ENCODE measurements around the gene SLC38A1. TPM values are rescaled to one million over a fixed set of nuclear protein-coding genes. Genes with fewer than 3 reads are reported as not detected.

Gene SLC38A1
- total RNA-seq, 2 experiments from 2014 or later: 105 to 110 TPM

- no peaks in the 10 kb centered on the region for H3K27me3 Mint-ChIP-seq (ENCODE audit: low read depth)
- no peaks in the 10 kb centered on the region for H3K9me3 Mint-ChIP-seq
- DNase-seq: no peak
- peaks cover 64% of the 10 kb centered on the region for H3K36me3 Mint-ChIP-seq (ENCODE audit: low read depth)
- H3K4me1 Mint-ChIP-seq (ENCODE audit: low read depth): peaks cover 77% of the 10 kb centered on the region
- H3K27ac Mint-ChIP-seq: peak overlapping the region; percentile 68
- CTCF ChIA-PET: no interaction called here
- no peak overlapping the region for H3K4me3 Mint-ChIP-seq
- intact Hi-C loops (cut with micrococcal nuclease): no loop called here
These were observed 44.5 kb downstream of the SLC38A1 start for GRCh38 chr12:46224386-46224785.

- Mint-ChIP-seq H3K4me3 (no peak overlapping the region), H3K9me3 (no peaks in the 10 kb centered on the region), H3K36me3 (ENCODE audit: low read depth) (peaks cover 64% of the 10 kb centered on the region), H3K27me3 (ENCODE audit: low read depth) (no peaks in the 10 kb centered on the region), H3K27ac (peak overlapping the region; percentile 100), H3K4me1 (ENCODE audit: low read depth) (peaks cover 84% of the 10 kb centered on the region)
- intact Hi-C loops (cut with micrococcal nuclease): no loop called here
- CTCF ChIA-PET: no interaction called here
- no peak for DNase-seq
These were observed 45.8 kb downstream of the SLC38A1 start for GRCh38 chr12:46223047-46223446.

- intact Hi-C loops (cut with micrococcal nuclease): no loop called here
- H3K4me3 Mint-ChIP-seq: no peak overlapping the region
- peaks cover 62% of the 10 kb centered on the region for H3K36me3 Mint-ChIP-seq (ENCODE audit: low read depth)
These were observed 46.2 kb downstream of the SLC38A1 start for GRCh38 chr12:46222636-46223035.

GRCh38 chr12:46221255-46222128 is 47.4 kb downstream of the SLC38A1 start:
- peak overlapping the region; percentile 100 for H3K27ac Mint-ChIP-seq
- no peaks in the 10 kb centered on the region for H3K27me3 Mint-ChIP-seq (ENCODE audit: low read depth)
- intact Hi-C loops (cut with micrococcal nuclease): no loop called here
- no peaks in the 10 kb centered on the region for H3K9me3 Mint-ChIP-seq
- peaks cover 88% of the 10 kb centered on the region for H3K4me1 Mint-ChIP-seq (ENCODE audit: low read depth)
- H3K4me3 Mint-ChIP-seq: no peak overlapping the region
- CTCF ChIA-PET: no interaction called here
- peaks cover 56% of the 10 kb centered on the region for H3K36me3 Mint-ChIP-seq (ENCODE audit: low read depth)
- no peak for DNase-seq

More at GRCh38 chr12:46222636-46223035, 46.2 kb downstream of the SLC38A1 start:
- H3K9me3 Mint-ChIP-seq: no peaks in the 10 kb centered on the region
- CTCF ChIA-PET: no interaction called here
- H3K4me1 Mint-ChIP-seq (ENCODE audit: low read depth): peaks cover 84% of the 10 kb centered on the region
- H3K27me3 Mint-ChIP-seq (ENCODE audit: low read depth): no peaks in the 10 kb centered on the region
- DNase-seq: no peak
- peak overlapping the region; percentile 100 for H3K27ac Mint-ChIP-seq

- H3K36me3 Mint-ChIP-seq (ENCODE audit: low read depth): peaks cover 56% of the 10 kb centered on the region
- DNase-seq: peak; percentile 62
- intact Hi-C loops (cut with micrococcal nuclease): loop anchor here (1.0 to 10.0 kb wide), 12 partner anchors 10 to 1487 kb away; partner anchors contain the start of genes ANO6, ARID2 and RPAP3
- no peaks in the 10 kb centered on the region for H3K9me3 Mint-ChIP-seq
- no peaks in the 10 kb centered on the region for H3K27me3 Mint-ChIP-seq (ENCODE audit: low read depth)
- H3K4me3 Mint-ChIP-seq: peak overlapping the region; percentile 27
- CTCF ChIA-PET: no interaction called here
- peak overlapping the region; percentile 100 for H3K27ac Mint-ChIP-seq
- H3K4me1 Mint-ChIP-seq (ENCODE audit: low read depth): peaks cover 96% of the 10 kb centered on the region
These were observed 48.8 kb downstream of the SLC38A1 start for GRCh38 chr12:46219877-46220655.

- Mint-ChIP-seq H3K9me3 (no peaks in the 10 kb centered on the region), H3K27me3 (ENCODE audit: low read depth) (no peaks in the 10 kb centered on the region), H3K27ac (peak overlapping the region; percentile 100), H3K36me3 (ENCODE audit: low read depth) (peaks cover 50% of the 10 kb centered on the region), H3K4me3 (peak overlapping the region; percentile 33), H3K4me1 (ENCODE audit: low read depth) (peaks cover 95% of the 10 kb centered on the region)
- DNase-seq: no peak
- CTCF ChIA-PET: interaction anchor here (0.7 to 1.2 kb wide), 2 partner anchors 9 to 50 kb away, joined by 3 read pairs; no protein-coding TSS in a partner anchor
- intact Hi-C loops (cut with micrococcal nuclease): loop anchor here (1.0 to 10.0 kb wide), 12 partner anchors 9 to 1488 kb away; partner anchors contain the start of genes ANO6, ARID2 and RPAP3
These were observed 49.5 kb downstream of the SLC38A1 start for GRCh38 chr12:46219132-46219876.

GRCh38 chr12:46218322-46219095 is 50.3 kb downstream of the SLC38A1 start:
- intact Hi-C loops (cut with micrococcal nuclease): loop anchor here (1.0 to 10.0 kb wide), 12 partner anchors 8 to 1489 kb away; partner anchors contain the start of genes ANO6, ARID2 and RPAP3
- peak; percentile 39 for DNase-seq
- CTCF ChIA-PET: interaction anchor here (0.7 to 1.3 kb wide), 3 partner anchors 8 to 51 kb away, joined by 3 read pairs; partner anchors contain the start of gene SLC38A1
- Mint-ChIP-seq H3K9me3 (no peaks in the 10 kb centered on the region), H3K4me1 (ENCODE audit: low read depth) (peaks cover 95% of the 10 kb centered on the region), H3K4me3 (peak overlapping the region; percentile 33), H3K36me3 (ENCODE audit: low read depth) (peaks cover 51% of the 10 kb centered on the region), H3K27ac (peak overlapping the region; percentile 100), H3K27me3 (ENCODE audit: low read depth) (no peaks in the 10 kb centered on the region)

- Mint-ChIP-seq H3K4me3 (peak overlapping the region; percentile 33), H3K36me3 (ENCODE audit: low read depth) (peaks cover 52% of the 10 kb centered on the region), H3K27ac (peak overlapping the region; percentile 100), H3K27me3 (ENCODE audit: low read depth) (no peaks in the 10 kb centered on the region), H3K4me1 (ENCODE audit: low read depth) (peaks cover 95% of the 10 kb centered on the region), H3K9me3 (no peaks in the 10 kb centered on the region)
- CTCF ChIA-PET: interaction anchor here (1.0 to 1.5 kb wide), 4 partner anchors 13 to 52 kb away, joined by 3 to 7 read pairs (median 4); partner anchors contain the start of gene SLC38A1
- peak; percentile 74 for DNase-seq
- intact Hi-C loops (cut with micrococcal nuclease): loop anchor here (2.0 to 10.0 kb wide), 11 partner anchors 49 to 1490 kb away; partner anchors contain the start of genes ANO6, ARID2 and RPAP3
These were observed 51.1 kb downstream of the SLC38A1 start for GRCh38 chr12:46217541-46218321.

- H3K9me3 Mint-ChIP-seq: no peaks in the 10 kb centered on the region
- CTCF ChIA-PET: interaction anchor here (0.6 to 1.4 kb wide), 3 partner anchors 55 to 1543 kb away, joined by 3 to 7 read pairs (median 3); no protein-coding TSS in a partner anchor
- H3K4me3 Mint-ChIP-seq: peak overlapping the region; percentile 73
- intact Hi-C loops (cut with micrococcal nuclease): loop anchor here (1.0 to 10.0 kb wide), 14 partner anchors 55 to 1492 kb away; partner anchors contain the start of genes ANO6, ARID2, RPAP3 and SCAF11
- peaks cover 95% of the 10 kb centered on the region for H3K4me1 Mint-ChIP-seq (ENCODE audit: low read depth)
- H3K36me3 Mint-ChIP-seq (ENCODE audit: low read depth): peaks cover 61% of the 10 kb centered on the region
- H3K27me3 Mint-ChIP-seq (ENCODE audit: low read depth): no peaks in the 10 kb centered on the region
- DNase-seq: peak; percentile 90
- peak overlapping the region; percentile 100 for H3K27ac Mint-ChIP-seq
These were observed 54.0 kb downstream of the SLC38A1 start for GRCh38 chr12:46214668-46215436.
